ENCODE data around the gene EP400.

- TF ChIP-seq POLR2A (IDR thresholded peaks at IDR 0.05) (no peak), CTCF (IDR thresholded peaks at IDR 0.05) (no peak)
These were observed 13.6 kb downstream of the EP400 start for GRCh38 chr12:131963381-131963780.
